HG03139 (cell line): ENCODE data around the gene DNASE2B.
"Not testable (repeated sequence)": the region's sequence is repeated elsewhere in the genome, so short reads cannot be mapped to it uniquely, and the experiment has no call there.

Experiments used
- ATAC-seq: cut with Tn5 transposase; IDR thresholded peaks from one replicate; pipeline ENCODE4 v1.9.1; 2021; ENCODE audit not compliant: unreplicated experiment

Gene DNASE2B

DNA sequence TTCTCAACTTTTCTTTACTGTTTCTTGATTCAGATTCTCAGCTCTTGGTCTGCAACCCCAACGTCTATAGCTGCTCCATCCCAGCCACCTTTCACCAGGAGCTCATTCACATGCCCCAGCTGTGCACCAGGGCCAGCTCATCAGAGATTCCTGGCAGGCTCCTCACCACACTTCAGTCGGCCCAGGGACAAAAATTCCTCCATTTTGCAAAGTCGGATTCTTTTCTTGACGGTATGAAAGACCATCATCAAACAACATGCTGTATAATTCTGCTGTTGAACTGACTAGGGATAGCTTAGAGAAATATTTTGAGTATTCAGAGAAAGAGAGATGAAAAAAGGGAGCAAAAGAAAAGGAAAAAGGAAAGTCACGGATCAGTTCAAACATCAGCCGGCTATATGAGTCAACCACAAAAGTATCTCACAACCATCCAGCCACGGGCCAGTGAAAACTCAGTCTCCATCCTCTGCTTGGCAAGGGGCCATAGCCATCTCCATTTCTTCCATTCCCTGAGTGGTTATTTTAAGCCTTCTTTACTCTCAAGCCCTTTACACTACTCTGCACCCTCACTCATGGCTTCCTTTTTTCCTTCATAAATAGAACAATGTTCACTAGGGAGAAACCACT, 14.1 kb downstream of the DNASE2B start:
- ATAC-seq, result no peak

DNA sequence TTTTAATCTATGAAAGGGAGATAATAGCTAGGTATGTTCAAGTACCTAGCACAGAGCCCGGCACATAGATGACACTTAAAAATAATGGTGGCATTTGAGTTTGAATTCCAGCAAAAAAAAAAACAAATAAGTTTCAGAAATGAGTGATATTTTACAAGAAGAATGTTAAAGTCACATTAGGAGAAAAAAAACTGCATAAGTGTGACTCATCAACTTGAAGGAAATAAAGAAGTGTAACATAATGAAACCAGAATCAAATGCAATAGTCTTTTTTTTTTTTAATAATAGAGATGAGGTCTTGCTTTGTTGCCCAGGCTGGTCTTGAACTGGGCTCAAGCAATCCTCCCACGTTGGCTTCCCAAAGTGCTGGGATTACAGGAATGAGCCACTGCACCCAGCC, 17.1 kb downstream of the DNASE2B start:
- ATAC-seq, result no peak

DNA sequence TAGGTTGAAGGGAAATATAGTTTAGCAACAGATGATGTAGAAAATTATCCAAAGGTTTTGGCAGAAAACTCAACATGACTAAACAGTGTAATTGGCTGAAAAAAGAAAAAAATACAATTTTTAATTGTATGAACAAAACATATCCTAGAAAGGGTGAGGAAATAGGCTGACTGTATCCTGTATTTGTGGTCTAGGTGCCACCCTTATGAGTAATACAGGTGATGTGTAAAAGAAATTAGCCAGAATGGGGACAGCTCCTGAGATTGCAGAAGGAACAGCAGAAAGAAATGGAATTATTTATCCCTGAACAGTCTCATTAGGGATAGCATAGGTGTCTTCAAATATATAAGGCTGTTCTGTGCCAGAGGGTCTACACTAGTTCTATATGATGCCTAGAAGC, 24.6 kb downstream of the DNASE2B start:
- no peak for ATAC-seq

DNA sequence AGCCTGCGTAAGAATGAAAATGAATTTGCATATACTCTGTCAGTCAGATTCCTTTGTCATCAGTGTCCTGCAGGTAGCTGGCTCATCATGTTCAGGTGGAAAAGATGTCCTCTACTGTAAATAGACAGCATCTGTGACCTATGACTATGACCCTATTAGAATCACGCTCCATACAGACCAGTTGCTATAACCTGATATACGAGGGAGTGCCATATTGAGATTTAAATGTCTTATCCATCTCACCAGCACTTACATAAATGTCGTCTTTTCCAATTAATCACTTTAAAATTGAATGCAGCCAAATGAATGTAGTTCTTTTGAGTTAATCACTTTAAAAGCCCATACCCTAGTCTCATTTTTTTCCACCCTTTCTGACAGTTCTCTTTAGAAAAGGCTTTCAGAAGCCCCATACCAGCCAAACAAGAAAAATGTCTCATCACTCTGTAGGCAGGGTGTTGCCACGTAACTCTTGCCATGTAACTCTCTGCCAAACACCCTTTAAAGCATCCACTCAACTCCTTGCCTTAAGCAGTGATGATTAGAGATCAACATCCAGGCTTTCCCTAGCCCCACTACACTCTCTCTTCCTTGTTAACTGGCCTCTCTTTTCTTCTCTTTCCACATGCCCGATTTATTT, 26.3 kb downstream of the DNASE2B start:
- no peak for ATAC-seq

DNA sequence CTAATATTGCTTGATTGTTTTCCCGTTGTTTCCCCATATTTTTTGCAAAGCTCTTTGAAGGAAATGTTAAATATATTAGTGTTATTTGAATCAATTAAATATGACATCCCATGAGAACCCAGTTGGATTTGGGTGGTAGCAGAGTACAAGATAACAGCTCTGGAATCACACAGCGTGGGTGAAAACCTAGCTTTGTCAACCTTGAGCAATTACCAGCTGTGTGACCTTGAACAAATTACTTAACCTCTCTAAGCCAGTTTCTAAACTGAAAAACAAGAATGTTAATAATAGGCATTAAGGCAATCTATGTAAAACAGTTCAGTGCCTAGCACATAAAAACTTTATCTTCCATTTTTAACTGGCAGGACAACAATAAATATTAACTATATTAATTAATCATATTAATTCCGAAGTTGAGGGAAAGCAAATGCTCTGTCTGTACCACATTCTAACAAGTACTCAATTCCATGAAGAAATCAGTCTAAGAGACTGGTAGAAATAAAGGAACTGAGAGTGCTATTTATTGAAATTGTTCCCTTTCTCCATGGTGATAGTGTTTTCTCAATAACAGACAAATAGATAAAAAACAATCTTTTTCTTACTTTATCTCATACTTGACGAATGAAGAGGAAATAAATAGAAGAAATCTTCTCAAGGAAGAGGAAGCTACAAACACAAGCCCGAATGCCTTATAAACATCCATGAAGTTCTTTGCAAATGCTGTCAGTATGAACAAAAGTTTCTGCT, 27.0 kb downstream of the DNASE2B start:
- ATAC-seq, result no peak

DNA sequence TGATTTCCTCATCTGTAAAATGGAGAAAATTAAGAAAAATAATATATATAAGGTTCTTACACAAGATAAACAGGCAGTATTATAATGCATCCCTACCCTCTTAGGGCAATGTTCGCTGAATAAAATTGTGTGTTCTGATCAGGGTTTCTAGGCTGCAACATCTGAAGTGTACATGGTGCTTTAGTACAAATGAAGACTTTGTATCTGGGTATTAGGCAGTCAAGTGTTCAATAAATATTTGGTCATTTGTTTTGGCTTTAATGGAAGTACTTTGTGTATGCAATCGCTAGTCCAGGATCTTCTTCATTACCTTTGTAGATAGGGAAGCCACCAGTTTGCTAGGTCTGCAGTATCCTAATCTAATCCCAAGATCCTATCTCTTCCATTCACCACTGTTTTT, 28.1 kb downstream of the DNASE2B start:
- ATAC-seq, result no peak

DNA sequence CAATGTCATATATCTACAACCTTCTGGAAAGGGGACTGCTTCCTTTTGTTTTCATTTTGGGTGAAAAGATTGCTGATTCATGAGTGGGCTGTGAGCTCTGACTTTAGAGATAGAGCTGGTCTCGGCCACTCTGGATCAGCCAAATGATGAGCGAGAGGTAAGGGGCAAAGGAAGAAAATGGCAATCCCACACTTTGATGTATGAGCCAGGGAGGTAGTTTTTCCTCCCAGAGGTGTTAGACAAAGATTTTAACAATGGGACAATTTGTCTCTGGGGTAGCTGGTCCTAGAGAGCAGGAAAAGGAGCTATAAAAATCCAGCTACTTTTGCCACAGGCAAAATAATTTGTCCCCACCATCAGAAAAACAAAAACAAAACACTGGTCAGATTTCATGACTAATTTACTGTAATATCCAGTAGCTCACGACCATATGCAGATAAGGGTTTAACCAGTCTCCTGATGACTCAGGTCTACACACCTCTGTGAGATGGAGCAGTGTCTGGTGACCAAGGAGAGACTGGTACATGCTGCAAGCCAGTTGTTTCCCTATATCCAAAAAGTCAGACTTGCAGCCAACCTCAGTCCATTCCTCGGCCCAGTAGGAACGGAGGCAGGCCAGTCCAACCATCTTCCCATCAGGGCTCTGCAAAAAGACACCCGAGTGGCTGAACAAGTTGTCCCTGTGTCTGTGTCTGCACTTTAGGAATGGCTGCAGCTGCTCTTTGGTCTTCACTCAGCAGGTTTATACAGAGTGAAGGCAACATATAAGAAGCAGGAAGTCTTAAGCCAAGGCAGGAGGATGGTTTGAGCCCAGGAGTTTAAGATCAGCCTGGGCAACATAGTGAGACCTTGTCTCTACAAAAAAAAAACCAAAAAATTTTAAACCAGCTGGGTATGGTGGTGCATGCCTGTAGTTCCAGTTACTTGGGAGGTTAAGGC, 29.2 kb downstream of the DNASE2B start:
- ATAC-seq, result no peak

DNA sequence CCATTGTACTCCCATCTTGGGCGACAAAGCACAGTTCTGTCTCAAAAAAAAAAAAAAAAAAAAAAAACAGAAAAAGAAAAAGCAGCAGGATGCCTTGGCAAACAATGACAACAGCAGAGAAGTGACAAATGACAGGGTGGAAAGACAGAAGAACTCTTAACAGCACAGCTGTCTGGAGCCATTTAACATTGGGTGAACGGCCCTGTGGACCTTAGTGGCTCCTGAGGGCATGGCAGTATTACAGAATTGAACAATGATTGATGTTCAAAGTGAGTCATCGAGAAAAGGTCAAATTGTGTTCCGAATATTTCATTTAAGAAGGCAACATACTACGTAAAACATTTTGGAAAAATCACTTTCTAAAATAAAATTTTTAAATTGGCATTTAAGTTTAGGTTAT, 30.0 kb downstream of the DNASE2B start:
- no peak for ATAC-seq

DNA sequence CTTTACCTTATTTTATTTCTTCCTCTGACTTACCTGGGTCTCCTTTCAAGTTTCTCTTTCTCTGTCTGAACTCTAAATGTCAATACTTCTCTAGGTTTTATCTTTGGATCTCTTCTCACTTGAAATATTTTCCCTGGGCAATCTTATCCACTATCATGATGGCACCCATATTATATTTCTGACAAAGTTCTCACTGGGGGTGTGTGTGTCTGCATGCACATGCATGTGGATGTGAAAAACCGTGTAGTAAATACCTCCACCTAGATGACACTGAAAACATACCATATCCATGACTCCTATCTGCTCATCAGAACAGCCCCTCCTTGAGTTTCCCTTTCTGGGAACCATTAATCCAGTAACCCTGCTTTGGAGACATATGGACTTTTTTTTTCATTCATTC, 30.9 kb downstream of the DNASE2B start:
- no peak for ATAC-seq

DNA sequence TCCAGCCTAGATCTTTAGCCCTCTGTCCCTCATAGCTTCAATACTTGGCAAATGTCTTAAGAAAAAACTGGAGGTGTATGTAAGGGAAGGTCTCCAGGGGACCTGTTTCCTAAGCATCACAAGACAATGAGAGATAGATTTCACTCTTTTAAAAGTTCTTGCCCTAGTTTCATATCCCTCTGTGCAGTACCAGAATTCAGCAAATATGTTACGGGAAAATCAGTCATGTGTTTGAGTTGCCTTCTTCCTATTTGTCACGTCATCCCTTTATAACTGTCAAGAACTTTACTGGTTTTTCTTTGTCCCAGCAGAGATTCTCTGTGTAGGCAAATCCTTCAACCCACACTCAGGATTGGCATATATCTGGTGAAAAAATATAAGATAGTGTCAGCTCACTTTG, 32.3 kb downstream of the DNASE2B start:
- no peak for ATAC-seq

DNA sequence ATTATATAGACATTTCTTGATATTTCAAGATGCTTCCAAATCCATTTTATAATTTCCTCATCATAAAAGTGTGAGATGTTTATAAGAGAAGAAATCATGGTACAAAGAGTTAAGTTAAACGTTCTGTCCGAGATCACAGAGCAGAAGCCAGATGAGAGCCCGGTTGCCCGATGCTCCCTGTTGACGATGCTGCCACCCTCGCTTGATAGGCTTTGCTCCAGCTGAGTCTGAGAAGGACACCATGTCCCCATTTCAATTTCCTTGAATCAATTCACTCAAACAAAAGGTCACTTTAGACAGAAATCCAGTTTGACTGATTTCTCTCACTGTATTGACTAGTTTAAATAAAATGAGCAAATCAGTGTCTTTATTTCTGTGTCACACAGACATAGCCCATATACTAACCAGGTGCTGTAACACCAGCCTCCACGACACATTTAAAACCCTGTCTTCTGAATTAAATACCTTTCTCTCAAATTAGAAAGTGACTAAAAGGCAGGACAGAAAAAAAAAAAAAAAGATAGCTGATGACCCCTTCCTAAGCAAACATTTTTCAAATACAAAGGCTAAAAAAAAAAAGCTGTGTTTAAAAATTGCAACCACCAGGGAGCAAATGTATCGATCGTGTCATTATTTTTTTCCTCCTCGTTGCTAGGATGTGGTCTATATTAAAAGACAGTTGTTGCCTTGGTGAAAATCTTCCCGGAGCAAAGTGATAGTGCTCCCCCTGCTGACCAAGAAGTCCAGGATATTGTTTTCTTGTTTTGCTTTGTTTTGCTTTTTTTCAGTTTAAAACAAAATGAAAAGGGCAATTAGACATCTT, 35.2 kb downstream of the DNASE2B start:
- no peak for ATAC-seq

DNA sequence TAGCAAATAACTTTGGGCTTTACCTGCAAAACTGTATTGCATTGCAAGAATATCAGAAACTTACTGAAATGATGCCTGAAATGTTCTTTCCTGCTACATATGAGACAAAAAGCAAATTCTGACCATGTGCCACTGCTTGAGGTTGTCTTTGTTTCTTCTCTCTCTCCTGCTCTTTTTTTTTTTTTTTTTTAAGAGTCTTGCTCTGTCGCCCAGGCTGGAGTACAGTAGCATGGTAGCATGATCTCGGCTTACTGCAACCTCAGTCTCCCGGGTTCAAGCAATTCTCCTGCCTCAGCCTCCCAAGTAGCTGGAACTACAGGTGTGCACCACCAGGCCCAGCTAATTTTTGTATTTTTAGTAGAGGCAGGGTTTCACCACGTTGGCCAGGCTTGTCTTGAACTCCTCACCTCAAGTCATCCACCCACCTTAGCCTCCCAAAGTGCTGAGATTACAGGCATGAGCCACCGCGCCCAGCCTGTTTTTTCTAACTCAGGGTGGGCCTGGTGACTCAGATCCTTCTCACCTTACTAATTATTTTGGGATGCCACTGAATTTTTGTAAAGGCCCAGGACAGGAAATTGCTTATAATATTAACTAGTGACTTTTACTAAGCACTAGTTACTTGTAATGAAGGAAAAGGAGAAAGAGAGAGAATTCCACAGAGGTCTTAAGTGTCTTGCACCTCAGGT, 35.9 kb downstream of the DNASE2B start:
- no peak for ATAC-seq

DNA sequence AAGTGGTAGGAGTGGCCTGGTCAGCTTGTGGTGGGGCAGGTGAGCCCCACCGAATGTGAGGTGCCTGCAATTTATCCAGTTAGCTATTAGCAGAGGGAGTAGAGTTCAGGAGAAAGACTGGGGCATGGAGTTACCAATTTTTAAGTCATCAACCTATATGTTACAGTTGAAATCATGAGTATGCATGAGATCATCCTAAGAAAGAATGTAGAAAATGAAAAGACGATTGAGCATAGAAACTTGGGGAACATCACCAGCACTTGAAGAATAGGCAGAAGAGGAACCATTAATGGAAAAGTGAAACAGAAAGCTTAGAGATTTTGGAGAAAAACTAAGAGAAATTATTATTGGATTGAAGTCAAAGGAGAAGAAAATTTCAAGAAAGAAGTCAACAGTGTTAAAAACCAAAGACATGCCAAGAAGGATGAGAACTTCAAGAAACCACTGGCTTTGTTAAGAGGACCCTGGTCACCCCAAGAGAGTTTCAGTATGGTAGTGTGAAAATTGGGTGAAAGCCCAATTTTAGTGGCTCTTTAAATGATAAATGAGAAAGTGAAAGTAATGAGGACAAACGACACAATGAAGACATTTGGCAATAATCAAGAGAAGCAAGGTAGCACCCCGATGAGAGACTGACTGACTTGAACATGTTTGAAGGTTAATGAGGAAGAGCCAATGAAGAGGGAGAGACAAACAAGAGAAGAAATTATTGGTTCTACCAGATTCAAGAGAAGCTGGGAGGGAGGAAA, 36.7 kb downstream of the DNASE2B start:
- no peak for ATAC-seq

DNA sequence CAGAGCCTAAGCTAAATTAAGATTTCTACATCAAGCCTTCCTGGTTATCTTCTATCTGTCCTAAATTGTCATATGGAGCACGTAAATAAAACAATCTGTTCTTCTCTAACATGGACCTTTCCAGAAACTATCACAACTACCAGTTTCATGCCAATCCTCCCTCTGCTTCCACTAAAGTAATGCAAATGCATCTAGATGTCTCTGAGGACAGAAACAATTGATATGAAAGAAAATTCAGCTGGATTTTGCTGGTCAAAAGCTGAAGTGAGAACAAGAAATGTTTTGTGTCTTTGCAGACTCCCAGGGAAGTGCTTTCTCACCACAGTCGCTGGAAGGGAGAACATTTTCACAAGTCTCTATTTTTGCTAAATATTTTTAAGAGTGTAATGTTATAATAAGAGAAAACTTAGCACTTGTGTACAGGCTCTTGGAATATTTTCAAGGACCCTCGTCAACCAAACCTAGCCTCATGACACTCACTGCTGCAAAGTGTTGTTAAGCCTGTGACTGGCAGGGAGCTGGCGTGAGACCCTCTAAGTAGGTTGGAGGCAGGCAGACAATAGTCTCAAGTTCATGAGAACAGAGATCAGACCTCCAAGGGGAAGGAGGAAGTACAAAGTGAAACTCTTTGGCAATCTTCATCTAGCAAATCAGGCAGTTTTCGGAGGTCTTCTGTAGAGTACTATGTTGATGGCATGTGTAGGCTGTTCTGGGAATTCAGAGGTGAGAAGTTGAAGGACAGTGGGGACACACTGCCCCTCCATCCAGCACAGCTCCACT, 38.8 kb downstream of the DNASE2B start:
- ATAC-seq, result no peak

DNA sequence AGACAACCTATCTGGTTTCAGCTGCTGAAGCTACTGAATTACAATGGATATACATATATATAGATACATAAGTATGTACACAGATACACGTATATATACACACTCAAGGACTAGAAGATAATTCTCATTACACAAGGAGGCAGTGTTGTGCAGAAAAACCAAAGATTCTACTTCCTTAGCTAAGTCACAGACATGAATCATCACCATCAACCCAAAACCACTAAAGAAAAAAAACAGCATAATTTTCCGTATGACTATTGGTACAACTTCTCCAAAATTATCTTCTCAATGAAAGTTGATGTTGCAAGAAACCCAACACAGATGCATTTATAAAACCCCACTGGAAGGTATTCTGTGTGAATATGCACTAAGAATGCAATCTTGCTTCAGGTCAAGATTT, 44.0 kb downstream of the DNASE2B start:
- ATAC-seq, result peak; percentile 90

DNA sequence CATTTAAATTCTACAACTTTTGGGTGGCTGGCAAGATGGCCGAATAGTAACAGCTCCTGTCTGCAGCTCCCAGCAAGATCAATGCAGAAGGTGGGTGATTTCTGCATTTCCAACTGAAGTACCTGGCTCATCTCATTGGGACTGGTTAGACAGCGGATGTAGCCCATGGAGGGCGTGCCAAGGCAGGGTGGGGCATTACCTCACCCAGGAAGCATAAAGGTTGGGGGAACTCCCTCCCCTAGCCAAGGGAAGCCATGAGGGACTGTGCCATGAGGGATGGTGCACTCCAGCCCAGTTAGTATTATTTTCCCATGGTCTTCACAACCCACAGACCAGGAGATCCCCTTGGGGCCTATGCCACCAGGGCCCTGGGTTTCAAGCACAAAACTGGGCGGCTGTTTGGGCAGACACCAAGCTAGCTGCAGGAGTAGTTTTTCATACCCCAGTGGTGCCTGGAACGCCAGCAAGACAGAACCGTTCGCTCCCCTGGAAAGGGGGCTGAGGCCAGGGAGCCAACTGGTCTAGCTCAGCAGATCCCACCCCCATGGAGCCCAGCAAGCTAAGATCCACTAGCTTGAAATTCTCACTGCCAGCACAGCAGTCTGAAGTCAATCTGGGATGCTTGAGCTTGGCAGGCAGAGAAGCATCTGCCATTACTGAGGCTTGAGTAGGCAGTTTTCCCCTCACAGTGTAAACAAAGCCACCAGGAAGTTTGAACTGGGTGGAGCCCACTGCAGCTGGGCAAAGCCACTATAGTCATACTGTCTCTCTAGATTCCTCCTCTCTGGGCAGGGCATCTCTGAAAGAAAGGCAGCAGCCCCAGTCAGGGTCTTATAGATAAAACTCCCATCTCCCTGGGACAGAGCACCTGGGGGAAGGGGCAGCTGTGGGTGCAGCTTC, 44.7 kb downstream of the DNASE2B start:
- ATAC-seq, result not testable (repeated sequence)

DNA sequence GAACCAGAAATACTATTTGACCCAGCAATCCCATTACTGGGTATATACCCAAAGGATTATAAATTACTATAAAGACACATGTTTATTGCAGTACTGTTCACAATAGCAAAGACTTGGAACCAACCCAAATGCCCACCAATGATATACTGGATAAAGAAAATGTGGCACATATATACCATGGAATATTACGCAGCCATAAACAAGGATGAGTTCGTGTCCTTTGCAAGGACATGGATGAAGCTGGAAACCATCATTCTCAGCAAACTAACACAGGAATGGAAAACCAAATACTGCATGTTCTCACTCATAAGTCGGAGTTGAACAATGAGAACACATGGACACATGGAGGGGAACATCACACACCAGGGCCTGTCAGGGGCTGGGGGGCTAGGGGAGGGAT, 50.4 kb downstream of the DNASE2B start:
- not testable (repeated sequence) for ATAC-seq
